Erythroblast (primary cell): ENCODE measurements around the gene KRT79.

Experiments
- GATA1 ChIP-seq: IDR thresholded peaks from 2 replicates; pipeline ENCODE4 v1.6.1; 2011; ENCODE audit warnings: low read depth, mild to moderate bottlenecking, control low read depth, low read length, moderate library complexity
- POLR2A ChIP-seq: IDR thresholded peaks from 2 replicates; pipeline ENCODE4 v1.6.1; 2011; ENCODE audit warnings: mild to moderate bottlenecking, low read length

GRCh38 chr12:52851787-52852186, 17.7 kb upstream of the KRT79 start:
- TF ChIP-seq POLR2A, result no peak
- no peak for TF ChIP-seq GATA1
